SK-N-SH treated with all-trans-retinoic acid at 6 μM for 48 hours (cell line): Measurements from ENCODE around the gene SRRM3.
A peak's percentile ranks its signal among the peaks of the same experiment; 100 is the strongest.

Source experiments
- ARNTL ChIP-seq: fragments of 450-650 bp; formaldehyde crosslinking; IDR thresholded peaks from 2 replicates; pipeline ENCODE4 v1.5.0; 2020; ENCODE audit warnings: low read depth, mild to moderate bottlenecking, moderate library complexity, borderline replicate concordance
- BACH2 ChIP-seq: fragments of 250-450 bp; sonication (Bioruptor Pico); IDR thresholded peaks from 2 replicates; pipeline ENCODE4 v1.9.0; 2021; ENCODE audit warnings: mild to moderate bottlenecking, borderline replicate concordance
- GLIS3 ChIP-seq: fragments of 250-450 bp; sonication (Bioruptor Pico); IDR thresholded peaks from 2 replicates; pipeline ENCODE4 v1.5.0; 2020; ENCODE audit warnings: mild to moderate bottlenecking, moderate library complexity
- RARB ChIP-seq: fragments of 250-450 bp; sonication (Bioruptor Pico); IDR thresholded peaks from 2 replicates; pipeline ENCODE4 v1.8.0; 2021; ENCODE audit warnings: mild to moderate bottlenecking, moderate library complexity
- SNAI2 ChIP-seq: fragments of 250-450 bp; sonication (Bioruptor Pico); IDR thresholded peaks from 2 replicates; pipeline ENCODE4 v1.5.0; 2020; ENCODE audit warnings: mild to moderate bottlenecking, moderate library complexity
- TCF4 ChIP-seq: fragments of 250-450 bp; sonication (Bioruptor Pico); IDR thresholded peaks from 2 replicates; pipeline ENCODE4 v1.8.0; 2021; ENCODE audit warnings: mild to moderate bottlenecking, moderate library complexity, borderline replicate concordance
- TOX ChIP-seq: fragments of 250-450 bp; sonication (Bioruptor Pico); IDR thresholded peaks from 2 replicates; pipeline ENCODE4 v1.8.0; 2021; ENCODE audit warnings: mild to moderate bottlenecking, moderate library complexity, borderline replicate concordance
- ZC3H10 ChIP-seq: fragments of 250-450 bp; sonication (Bioruptor Pico); IDR thresholded peaks from 2 replicates; pipeline ENCODE4 v1.5.1; 2021; ENCODE audit warnings: mild to moderate bottlenecking, moderate library complexity
- ZNF70 ChIP-seq: fragments of 450-650 bp; formaldehyde crosslinking; IDR thresholded peaks from 2 replicates; pipeline ENCODE4 v1.5.0; 2020; ENCODE audit warnings: mild to moderate bottlenecking, moderate library complexity
- TF ChIP-seq, protein P1 (sequence below): fragments of 250-450 bp; sonication (Bioruptor Pico); IDR thresholded peaks from 2 replicates; pipeline ENCODE4 v1.8.0; 2020; ENCODE audit warnings: mild to moderate bottlenecking, moderate library complexity, borderline replicate concordance
- TF ChIP-seq, protein P2 (sequence below): fragments of 250-450 bp; sonication (Bioruptor Pico); IDR thresholded peaks from 2 replicates; pipeline ENCODE4 v1.5.1; 2020; ENCODE audit warnings: low read depth, mild to moderate bottlenecking, moderate library complexity

DNA sequence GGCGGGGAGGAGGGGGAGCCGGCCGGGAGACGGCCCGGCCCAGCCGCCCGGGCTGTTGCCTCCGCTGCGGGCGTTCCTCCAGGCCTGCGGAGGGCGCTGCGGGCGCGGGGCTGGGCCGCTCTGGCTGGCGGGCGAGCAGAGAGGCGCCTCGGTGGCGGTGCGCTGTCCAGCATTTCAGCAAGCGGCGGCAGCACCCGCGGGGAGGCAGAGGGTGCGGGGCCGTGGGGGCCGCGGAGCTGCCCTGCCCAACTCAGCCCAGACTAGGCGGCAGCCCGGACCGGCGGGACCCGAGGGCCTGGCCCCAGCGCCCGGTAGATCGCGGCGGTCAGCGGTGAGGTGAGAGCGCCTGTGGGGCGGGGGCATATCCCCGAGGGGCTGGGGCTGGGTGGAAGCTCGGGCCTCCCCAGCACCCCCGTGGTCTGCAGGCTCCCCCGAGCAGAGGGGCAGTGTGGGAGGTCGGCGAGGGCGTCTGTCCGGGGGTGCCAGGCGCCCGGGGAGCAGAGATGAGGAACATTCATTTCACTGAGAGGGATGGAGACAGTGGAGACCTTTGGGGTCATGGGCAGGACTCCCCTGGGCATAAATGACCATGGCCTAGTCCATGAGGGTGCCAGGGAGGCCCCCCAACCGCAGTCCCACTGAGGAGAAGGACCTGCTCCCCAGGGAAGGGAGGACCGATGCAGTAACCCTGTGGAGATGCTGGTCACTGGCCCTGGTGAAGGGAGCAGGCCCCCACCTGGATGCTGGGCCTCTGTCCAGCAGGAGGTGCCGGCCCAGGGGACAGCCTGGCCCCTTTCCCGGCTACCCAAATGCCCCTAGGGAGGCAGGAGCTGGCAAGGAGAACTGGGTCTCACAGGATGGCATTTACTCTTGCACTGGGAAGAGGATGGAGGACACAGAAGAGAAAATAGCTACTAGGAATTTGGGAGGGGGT is at the start of gene SRRM3:
- TF ChIP-seq, protein P1, sequence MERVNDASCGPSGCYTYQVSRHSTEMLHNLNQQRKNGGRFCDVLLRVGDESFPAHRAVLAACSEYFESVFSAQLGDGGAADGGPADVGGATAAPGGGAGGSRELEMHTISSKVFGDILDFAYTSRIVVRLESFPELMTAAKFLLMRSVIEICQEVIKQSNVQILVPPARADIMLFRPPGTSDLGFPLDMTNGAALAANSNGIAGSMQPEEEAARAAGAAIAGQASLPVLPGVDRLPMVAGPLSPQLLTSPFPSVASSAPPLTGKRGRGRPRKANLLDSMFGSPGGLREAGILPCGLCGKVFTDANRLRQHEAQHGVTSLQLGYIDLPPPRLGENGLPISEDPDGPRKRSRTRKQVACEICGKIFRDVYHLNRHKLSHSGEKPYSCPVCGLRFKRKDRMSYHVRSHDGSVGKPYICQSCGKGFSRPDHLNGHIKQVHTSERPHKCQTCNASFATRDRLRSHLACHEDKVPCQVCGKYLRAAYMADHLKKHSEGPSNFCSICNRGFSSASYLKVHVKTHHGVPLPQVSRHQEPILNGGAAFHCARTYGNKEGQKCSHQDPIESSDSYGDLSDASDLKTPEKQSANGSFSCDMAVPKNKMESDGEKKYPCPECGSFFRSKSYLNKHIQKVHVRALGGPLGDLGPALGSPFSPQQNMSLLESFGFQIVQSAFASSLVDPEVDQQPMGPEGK (CRISPR knock-in tag) = no peak
- TF ChIP-seq ARNTL (CRISPR knock-in tag) (0 out of 2 replicates have a peak, but pooled peaks have one; percentile 16), RARB (no peak), TOX (CRISPR knock-in tag) (no peak), GLIS3 (CRISPR knock-in tag) (no peak), BACH2 (CRISPR knock-in tag) (no peak), SNAI2 (peak; percentile 96), ZC3H10 (CRISPR knock-in tag) (peak; percentile 81), TCF4 (no peak), ZNF70 (CRISPR knock-in tag) (no peak)
- TF ChIP-seq, protein P2, sequence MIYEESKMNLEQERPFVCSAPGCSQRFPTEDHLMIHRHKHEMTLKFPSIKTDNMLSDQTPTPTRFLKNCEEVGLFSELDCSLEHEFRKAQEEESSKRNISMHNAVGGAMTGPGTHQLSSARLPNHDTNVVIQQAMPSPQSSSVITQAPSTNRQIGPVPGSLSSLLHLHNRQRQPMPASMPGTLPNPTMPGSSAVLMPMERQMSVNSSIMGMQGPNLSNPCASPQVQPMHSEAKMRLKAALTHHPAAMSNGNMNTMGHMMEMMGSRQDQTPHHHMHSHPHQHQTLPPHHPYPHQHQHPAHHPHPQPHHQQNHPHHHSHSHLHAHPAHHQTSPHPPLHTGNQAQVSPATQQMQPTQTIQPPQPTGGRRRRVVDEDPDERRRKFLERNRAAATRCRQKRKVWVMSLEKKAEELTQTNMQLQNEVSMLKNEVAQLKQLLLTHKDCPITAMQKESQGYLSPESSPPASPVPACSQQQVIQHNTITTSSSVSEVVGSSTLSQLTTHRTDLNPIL (CRISPR knock-in tag) = no peak
